Breast epithelium (tissue), 3 donors: Measurements from ENCODE around the gene SF3A1.

Experiments used
- POLR2A ChIP-seq: fragments of 450-650 bp; IDR thresholded peaks from one replicate; pipeline ENCODE4 v1.6.1; 2016; ENCODE audit warnings: antibody characterized with exemption, mild to moderate bottlenecking, moderate library complexity
- TF ChIP-seq, protein P1 (sequence below), 3 donors: fragments of 450-650 bp; IDR thresholded peaks; one replicate each; pipeline ENCODE4 v1.5.1; 2016 to 2017; ENCODE audit warnings: antibody characterized with exemption in 3 of 3, mild to moderate bottlenecking in 3 of 3, moderate library complexity in 3 of 3

DNA sequence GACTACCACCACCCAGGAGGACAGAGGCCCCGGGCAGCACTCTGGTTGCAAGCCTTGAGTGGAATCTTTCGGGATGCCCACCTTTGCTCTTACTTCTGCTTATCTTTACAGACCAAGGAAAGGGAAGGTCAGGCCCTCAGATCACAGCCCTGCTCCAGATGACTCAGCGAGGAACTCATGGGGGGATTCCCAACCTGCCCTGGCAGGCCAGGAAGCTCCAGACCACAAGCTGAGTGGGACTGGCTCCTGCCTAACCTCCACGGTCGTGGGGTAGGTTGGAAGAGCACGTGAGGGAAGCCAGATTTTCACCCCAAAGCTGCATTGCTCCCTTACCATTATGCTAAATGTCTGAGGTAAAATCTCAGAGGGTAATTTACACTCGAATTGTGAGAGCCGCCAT lies 41.8 kb downstream of the SF3A1 start:
- TF ChIP-seq, protein P1, sequence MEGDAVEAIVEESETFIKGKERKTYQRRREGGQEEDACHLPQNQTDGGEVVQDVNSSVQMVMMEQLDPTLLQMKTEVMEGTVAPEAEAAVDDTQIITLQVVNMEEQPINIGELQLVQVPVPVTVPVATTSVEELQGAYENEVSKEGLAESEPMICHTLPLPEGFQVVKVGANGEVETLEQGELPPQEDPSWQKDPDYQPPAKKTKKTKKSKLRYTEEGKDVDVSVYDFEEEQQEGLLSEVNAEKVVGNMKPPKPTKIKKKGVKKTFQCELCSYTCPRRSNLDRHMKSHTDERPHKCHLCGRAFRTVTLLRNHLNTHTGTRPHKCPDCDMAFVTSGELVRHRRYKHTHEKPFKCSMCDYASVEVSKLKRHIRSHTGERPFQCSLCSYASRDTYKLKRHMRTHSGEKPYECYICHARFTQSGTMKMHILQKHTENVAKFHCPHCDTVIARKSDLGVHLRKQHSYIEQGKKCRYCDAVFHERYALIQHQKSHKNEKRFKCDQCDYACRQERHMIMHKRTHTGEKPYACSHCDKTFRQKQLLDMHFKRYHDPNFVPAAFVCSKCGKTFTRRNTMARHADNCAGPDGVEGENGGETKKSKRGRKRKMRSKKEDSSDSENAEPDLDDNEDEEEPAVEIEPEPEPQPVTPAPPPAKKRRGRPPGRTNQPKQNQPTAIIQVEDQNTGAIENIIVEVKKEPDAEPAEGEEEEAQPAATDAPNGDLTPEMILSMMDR (IDR thresholded peaks at IDR 0.05): no peak
- no peak for TF ChIP-seq POLR2A
